ENCODE data around the gene ARSG. TPM values are rescaled to one million over a fixed set of nuclear protein-coding genes. Genes with fewer than 3 reads are reported as not detected.

The ARSG gene
- total and polyA plus RNA-seq, 4 donors = 1.5 to 5.4 (median 2.3) TPM

DNA sequence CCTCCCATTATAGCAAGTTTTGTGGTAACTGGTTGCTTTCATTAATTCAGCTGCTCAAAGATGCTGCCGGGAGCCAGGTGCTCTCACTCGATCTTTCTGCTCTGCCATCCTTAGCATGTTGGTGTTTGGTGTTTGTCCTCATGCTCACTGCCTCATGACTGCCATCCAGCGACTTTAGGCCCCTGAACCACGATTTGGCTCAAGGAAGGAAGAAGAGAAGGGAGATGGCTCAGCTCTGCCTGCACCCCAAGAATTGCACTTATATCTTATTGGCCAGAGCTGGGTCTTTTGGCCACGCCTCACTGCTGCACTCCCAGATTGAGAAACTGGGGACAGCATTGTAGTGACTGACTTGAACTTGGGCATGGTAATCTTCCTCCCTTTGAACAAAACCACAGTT is 52.7 kb downstream of the ARSG start:
- Histone ChIP-seq H3K4me3 (ENCODE audit: low read depth in 1 of 3, low read length in 3 of 3) (no peak overlapping the region), H3K9me3 (ENCODE audit: control insufficient read depth in 4 of 4, low read length in 3 of 4) (no peaks in the 10 kb centered on the region), H3K9ac (ENCODE audit: low read depth in 1 of 2, low read length in 2 of 2) (no peak overlapping the region), H3K36me3 (ENCODE audit: control insufficient read depth in 4 of 4, insufficient read depth in 3 of 4, low read depth in 1 of 4, low read length in 3 of 4) (no peaks in the 10 kb centered on the region), H3K4me1 (ENCODE audit: control insufficient read depth in 4 of 4, insufficient read depth in 4 of 4, low read length in 3 of 4) (no peaks in the 10 kb centered on the region), H3K27me3 (ENCODE audit: control insufficient read depth in 4 of 4, insufficient read depth in 4 of 4, low read length in 3 of 4) (no peaks in the 10 kb centered on the region), H3K27ac (ENCODE audit: low read depth in 1 of 2, low read length in 2 of 2) (no peak overlapping the region)
- no peak for DNase-seq (ENCODE audit: low spot score)
- TF ChIP-seq, protein P1, sequence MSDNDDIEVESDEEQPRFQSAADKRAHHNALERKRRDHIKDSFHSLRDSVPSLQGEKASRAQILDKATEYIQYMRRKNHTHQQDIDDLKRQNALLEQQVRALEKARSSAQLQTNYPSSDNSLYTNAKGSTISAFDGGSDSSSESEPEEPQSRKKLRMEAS (IDR thresholded peaks at IDR 0.05) = no peak
- TF ChIP-seq HNF4A (conservative IDR thresholded peaks at IDR 0.05) (no peak), TAF1 (conservative IDR thresholded peaks at IDR 0.05) (no peak), FOXA1 (IDR thresholded peaks at IDR 0.05) (no peak), NR2F2 (IDR thresholded peaks at IDR 0.05) (no peak), RXRA (IDR thresholded peaks at IDR 0.05) (no peak), HNF4G (IDR thresholded peaks at IDR 0.05) (no peak)
- TF ChIP-seq, protein P2, sequence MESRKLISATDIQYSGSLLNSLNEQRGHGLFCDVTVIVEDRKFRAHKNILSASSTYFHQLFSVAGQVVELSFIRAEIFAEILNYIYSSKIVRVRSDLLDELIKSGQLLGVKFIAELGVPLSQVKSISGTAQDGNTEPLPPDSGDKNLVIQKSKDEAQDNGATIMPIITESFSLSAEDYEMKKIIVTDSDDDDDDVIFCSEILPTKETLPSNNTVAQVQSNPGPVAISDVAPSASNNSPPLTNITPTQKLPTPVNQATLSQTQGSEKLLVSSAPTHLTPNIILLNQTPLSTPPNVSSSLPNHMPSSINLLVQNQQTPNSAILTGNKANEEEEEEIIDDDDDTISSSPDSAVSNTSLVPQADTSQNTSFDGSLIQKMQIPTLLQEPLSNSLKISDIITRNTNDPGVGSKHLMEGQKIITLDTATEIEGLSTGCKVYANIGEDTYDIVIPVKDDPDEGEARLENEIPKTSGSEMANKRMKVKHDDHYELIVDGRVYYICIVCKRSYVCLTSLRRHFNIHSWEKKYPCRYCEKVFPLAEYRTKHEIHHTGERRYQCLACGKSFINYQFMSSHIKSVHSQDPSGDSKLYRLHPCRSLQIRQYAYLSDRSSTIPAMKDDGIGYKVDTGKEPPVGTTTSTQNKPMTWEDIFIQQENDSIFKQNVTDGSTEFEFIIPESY (IDR thresholded peaks at IDR 0.05) = no peak
- TF ChIP-seq, protein P3, sequence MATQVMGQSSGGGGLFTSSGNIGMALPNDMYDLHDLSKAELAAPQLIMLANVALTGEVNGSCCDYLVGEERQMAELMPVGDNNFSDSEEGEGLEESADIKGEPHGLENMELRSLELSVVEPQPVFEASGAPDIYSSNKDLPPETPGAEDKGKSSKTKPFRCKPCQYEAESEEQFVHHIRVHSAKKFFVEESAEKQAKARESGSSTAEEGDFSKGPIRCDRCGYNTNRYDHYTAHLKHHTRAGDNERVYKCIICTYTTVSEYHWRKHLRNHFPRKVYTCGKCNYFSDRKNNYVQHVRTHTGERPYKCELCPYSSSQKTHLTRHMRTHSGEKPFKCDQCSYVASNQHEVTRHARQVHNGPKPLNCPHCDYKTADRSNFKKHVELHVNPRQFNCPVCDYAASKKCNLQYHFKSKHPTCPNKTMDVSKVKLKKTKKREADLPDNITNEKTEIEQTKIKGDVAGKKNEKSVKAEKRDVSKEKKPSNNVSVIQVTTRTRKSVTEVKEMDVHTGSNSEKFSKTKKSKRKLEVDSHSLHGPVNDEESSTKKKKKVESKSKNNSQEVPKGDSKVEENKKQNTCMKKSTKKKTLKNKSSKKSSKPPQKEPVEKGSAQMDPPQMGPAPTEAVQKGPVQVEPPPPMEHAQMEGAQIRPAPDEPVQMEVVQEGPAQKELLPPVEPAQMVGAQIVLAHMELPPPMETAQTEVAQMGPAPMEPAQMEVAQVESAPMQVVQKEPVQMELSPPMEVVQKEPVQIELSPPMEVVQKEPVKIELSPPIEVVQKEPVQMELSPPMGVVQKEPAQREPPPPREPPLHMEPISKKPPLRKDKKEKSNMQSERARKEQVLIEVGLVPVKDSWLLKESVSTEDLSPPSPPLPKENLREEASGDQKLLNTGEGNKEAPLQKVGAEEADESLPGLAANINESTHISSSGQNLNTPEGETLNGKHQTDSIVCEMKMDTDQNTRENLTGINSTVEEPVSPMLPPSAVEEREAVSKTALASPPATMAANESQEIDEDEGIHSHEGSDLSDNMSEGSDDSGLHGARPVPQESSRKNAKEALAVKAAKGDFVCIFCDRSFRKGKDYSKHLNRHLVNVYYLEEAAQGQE (IDR thresholded peaks at IDR 0.05) = no peak
- 84% methylated on average over 5 of the region's 5 CpGs for WGBS

DNA sequence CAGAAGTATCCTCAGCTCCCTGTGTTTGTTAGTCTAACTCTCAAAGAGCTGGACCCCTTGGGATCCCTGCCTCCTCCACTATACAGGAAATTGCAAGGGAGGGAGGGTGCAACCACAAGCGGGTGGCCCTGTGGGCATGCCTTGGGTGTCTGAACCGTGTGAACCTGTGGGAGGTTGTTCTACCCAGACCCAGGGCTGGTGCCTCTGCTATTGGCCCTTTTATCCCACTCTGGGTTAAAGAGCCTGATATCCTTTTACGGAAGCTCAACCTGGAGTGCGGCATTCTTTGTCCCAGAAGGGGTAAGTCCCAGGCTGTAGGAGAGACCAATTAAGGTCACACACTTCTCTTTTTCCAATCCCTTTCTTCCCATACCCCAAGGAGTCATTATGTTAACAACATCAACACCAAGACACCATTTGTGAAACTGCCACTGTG is 53.4 kb downstream of the ARSG start:
- Histone ChIP-seq H3K27me3 (ENCODE audit: control insufficient read depth in 4 of 4, insufficient read depth in 4 of 4, low read length in 3 of 4) (no peaks in the 10 kb centered on the region), H3K9me3 (ENCODE audit: control insufficient read depth in 4 of 4, low read length in 3 of 4) (no peaks in the 10 kb centered on the region), H3K9ac (ENCODE audit: low read depth in 1 of 2, low read length in 2 of 2) (no peak overlapping the region), H3K4me3 (ENCODE audit: low read depth in 1 of 3, low read length in 3 of 3) (no peak overlapping the region), H3K4me1 (ENCODE audit: control insufficient read depth in 4 of 4, insufficient read depth in 4 of 4, low read length in 3 of 4) (no peaks in the 10 kb centered on the region), H3K36me3 (ENCODE audit: control insufficient read depth in 4 of 4, insufficient read depth in 3 of 4, low read depth in 1 of 4, low read length in 3 of 4) (no peaks in the 10 kb centered on the region), H3K27ac (ENCODE audit: low read depth in 1 of 2, low read length in 2 of 2) (no peak overlapping the region)
- TF ChIP-seq TAF1 (conservative IDR thresholded peaks at IDR 0.05) = no peak
- TF ChIP-seq FOXA2 (IDR thresholded peaks at IDR 0.05) = no peak
- TF ChIP-seq JUND (IDR thresholded peaks at IDR 0.05) = no peak
- no peak for TF ChIP-seq HNF4G (IDR thresholded peaks at IDR 0.05)
- no peak for TF ChIP-seq GABPA (IDR thresholded peaks at IDR 0.05 in 1 of 2, conservative IDR thresholded peaks at IDR 0.05 in 1 of 2)
- no peak for TF ChIP-seq FOXA1 (IDR thresholded peaks at IDR 0.05)
- TF ChIP-seq, protein P2 (IDR thresholded peaks at IDR 0.05) = no peak
- no peak for TF ChIP-seq YY1 (IDR thresholded peaks at IDR 0.05)
- no peak for DNase-seq (ENCODE audit: low spot score)
- 83% methylated on average over 4 of the region's 4 CpGs for WGBS
